ENCODE results near the gene KLHDC9.
A peak's percentile ranks its signal among the peaks of the same experiment; 100 is the strongest.
"Not testable (repeated sequence)": the region's sequence is repeated elsewhere in the genome, so short reads cannot be mapped to it uniquely, and the experiment has no call there.

KLHDC9 gene

DNA sequence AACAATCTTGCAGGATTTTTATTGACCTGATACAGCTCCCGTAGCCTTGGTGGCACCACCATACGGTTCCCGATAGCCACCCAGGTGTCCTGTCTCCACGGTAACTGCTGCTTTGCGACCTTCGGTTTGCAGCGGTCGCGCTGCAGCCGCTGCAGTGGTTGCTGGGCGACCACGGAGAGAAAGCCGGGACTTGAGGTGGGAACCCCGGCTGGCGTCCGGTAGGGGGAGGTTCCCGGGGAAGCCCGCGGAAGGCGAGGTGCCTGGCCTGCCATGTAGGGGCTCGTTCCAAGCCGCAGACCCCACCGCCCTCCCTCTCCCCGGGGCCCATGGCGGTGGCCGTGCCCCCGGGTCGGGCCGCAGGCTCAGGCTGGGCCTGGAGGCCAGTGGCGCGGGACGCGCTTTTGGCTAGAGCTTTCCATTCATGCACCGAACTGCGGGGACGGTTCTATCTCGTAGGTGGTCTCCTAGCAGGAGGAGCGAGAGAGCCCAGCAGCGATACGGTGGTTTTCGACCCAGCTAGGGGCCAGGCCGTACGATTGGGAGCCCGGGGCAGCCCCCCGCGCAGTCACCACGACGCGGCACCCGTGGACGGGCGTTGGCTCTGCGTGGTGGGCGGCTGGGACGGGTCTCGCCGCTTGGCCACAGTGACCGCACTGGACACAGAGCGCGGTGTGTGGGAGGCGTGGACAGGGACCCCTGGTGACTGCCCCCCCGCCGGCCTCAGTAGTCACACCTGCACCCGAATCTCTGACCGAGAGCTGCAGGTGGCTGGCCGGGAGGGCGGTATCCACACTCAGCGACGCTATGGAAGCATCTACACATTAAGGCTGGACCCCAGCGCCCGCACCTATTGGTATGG is at the start of gene KLHDC9:
Gene KLHDC9, plus strand, starts transcription at position 152 of the 859 bp plus-strand sequence. Its CDS starts 175 bp downstream, at position 327.
- DNase-seq, result peak; percentile 30 to 65

GRCh38 chr1:161048949-161049722 is 49.0 kb upstream of the KLHDC9 start:
- no peak for DNase-seq

DNA sequence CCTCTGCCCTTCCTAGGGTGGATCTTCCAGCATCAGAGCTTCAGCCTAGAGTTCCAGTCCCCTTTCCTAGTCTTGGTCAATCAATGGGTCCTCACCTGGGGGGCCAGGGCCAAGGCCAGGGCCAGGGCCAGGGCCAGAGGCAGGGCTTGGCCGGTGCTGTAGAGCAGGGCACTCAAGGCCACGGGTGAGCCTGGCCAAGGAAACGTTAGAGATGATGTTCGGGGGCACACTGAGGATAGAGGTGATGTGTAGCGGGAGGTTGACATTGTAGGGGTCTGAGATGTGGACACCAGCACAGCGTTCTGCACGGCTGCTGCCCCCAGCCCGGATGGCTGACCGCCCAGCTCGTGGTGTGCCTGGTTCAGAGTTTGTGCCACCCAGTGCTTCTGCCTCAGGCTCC is 46.9 kb upstream of the KLHDC9 start:
- no peak for DNase-seq

DNA sequence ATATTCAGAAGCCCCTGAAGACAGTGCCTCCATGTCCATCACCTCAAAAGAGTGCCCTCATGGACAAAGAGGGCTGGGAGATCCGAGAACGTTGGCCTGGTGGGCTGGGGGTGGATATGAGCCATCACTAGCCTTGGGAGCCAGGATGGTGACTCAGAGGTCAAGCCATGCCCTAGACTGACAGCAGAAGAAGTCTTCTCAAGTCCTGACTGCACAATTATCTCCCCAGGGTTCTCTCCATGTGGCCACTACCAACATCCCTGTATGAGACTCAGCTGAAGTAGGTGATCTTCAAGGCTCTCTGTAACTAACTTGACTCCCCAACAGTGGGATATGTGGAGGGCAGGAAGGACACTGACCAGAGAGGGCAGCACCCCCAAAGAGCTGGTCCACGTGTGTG is 45.3 kb upstream of the KLHDC9 start:
- DNase-seq, result no peak

- DNase-seq, result no peak
Observed at GRCh38 chr1:161054232-161054631, 43.9 kb upstream of the KLHDC9 start.

- no peak for DNase-seq
Observed at GRCh38 chr1:161054805-161055204, 43.4 kb upstream of the KLHDC9 start.

DNA sequence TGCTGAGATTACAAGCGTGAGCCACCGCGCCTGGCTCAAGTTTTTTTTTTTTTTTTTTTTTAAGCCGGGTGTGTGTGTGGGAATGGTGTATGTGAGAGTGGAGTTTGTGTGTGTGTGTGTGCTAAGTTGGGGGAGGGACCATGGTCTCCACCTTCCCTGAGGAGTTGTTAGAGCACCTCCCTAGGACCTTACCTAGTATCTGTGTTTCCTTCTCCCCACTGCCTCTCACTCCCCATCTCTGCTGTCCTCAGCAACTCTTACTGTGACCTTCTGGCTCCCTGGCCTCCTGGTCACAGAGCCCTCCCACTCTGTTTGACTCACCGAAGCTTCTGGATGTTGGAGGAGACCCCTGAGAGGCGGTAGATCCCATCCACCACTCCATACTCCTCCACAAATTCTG is 38.9 kb upstream of the KLHDC9 start:
- no peak for DNase-seq

GRCh38 chr1:161061419-161061818 is 36.7 kb upstream of the KLHDC9 start:
- no peak for DNase-seq

DNA sequence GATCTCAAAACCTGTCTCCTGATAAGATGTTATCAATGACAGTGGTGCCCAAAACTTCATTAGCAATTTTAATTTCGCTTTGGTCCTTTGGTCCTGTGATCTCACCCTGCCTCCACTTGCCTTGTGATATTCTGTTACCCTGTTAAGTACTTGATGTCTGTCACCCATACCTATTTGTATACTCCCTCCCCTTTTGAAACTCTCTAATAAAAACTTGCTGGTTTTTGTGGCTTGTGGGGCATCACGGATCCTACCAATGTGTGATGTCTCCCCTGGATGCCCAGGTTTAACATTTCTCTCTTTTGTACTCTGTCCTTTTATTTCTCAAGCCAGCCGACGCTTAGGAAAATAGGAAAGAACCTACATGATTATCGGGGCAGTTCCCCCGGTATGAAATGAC is 34.2 kb upstream of the KLHDC9 start:
- not testable (repeated sequence) for DNase-seq

DNA sequence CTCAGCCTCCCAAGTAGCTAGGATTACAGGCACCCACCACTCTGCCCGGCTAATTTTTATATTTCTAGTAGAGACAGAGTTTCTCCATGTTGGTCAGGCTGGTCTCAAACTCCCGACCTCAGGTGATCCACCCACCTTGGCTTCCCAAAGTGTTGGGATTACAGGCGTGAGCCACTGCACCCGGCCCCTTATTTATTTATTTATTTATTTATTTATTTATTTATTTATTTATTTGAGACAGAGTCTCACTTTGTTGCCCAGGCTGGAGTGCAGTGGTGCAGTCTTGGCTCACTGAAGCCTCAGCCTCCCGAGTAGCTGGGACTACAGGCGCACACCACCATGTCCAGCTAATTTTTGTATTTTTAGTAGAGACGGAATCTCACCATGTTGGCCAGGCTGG is 32.5 kb upstream of the KLHDC9 start:
- not testable (repeated sequence) for DNase-seq

GRCh38 chr1:161066694-161067093 is 31.5 kb upstream of the KLHDC9 start:
- no peak for DNase-seq

- DNase-seq, result no peak
Observed at GRCh38 chr1:161068306-161069234, 29.6 kb upstream of the KLHDC9 start.

GRCh38 chr1:161069241-161069640 is 28.9 kb upstream of the KLHDC9 start:
- DNase-seq, result no peak

GRCh38 chr1:161069731-161070270 is 28.4 kb upstream of the KLHDC9 start, which contains the start of gene ARHGAP30:
Gene ARHGAP30 (minus strand): TSS chr1:161069891. CDS start chr1:161069624, 267 bp downstream.
- no peak for DNase-seq

- no peak for DNase-seq
Observed at GRCh38 chr1:161070761-161071160, 27.4 kb upstream of the KLHDC9 start.

DNA sequence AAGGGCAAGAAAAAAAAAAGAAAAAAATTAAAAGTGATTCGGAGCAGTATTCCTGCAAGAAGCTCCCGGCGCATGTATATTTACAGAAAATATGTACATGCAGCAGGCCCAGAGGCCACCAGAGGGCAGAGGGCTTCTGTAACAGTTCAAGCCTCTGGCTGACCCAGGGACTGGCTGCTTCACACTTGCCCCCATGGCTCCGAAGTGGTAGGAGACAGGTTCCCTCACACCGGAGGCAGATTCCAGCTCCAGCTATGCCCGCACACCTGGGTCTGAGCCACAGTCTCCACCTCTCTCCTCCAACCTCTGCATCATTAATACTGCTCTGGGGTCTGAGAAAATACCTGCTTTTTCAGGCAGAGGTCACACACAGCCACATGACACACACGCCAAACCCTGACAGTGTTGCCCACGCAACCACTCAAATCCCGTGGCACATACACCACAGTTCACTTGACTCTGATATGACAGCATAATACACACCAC is 26.2 kb upstream of the KLHDC9 start:
- DNase-seq, result peak in 1 of 2 experiments; percentile 21

GRCh38 chr1:161072751-161073449 is 25.3 kb upstream of the KLHDC9 start:
- no peak for DNase-seq

GRCh38 chr1:161073474-161074121 is 24.6 kb upstream of the KLHDC9 start:
- no peak for DNase-seq

GRCh38 chr1:161074676-161075368 is 23.3 kb upstream of the KLHDC9 start:
- no peak for DNase-seq

DNA sequence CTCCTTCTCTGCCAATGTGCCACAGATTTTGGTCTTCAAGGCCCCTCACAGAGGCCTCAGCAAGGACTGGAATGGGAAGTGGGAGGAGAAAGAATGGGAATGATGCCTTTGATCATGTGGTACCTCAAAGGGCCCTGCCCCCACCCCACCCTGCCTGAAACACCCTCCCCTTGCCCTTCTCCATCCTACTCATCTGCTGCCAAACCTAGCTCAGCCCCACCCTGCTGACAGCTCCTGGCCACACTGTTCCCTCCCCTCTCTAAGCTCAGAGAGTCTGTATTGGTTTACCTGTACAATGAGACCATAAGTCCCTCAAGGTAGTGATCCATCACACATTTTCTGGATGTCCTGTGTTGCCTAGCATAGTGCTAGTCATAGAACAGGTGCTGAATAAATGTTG is 21.8 kb upstream of the KLHDC9 start:
- DNase-seq, result no peak

All from SW 1271 (cell line).